HEK293 (cell line): ENCODE results near the gene SLC37A2.

Experiments used
- CTCF ChIA-PET: fragments of 350-600 bp; formaldehyde crosslinking; extraction: SDS; loops from one replicate; lab custom pipeline; 2021; ENCODE audit warnings: antibody characterized with exemption; lab: Yijun Ruan, JAX
- POLR2A ChIA-PET: fragments of 300-600 bp; formaldehyde crosslinking; extraction: SDS; loops from one replicate; lab custom pipeline; 2020; ENCODE audit warnings: antibody characterized with exemption, inconsistent platforms; lab: Yijun Ruan, JAX
- H3K27ac ChIP-seq: fragments of 200-500 bp; sonication (Bioruptor generic); 2 replicates; pipeline ENCODE4 v1.5.1; 2014; ENCODE audit warnings: low read depth, low read length, control low read depth, inconsistent platforms; ENCODE audit errors: extremely low read depth
- H3K36me3 ChIP-seq, 2 experiments: fragments of 200-500 bp in 1 of 2; sonication (Bioruptor generic) in 1 of 2; 1 replicate in 1 of 2; 2 replicates in 1 of 2; pipeline ENCODE4 v1.5.1; 2014 to 2017; ENCODE audit warnings: inconsistent platforms in 2 of 2, low read length in 2 of 2; ENCODE audit not compliant: control insufficient read depth in 2 of 2, insufficient read depth in 1 of 2
- H3K4me1 ChIP-seq: fragments of 200-500 bp; sonication (Bioruptor generic); 2 replicates; pipeline ENCODE4 v1.5.1; 2014; ENCODE audit warnings: mild to moderate bottlenecking, low read length, inconsistent platforms; ENCODE audit not compliant: control insufficient read depth, insufficient read depth
- H3K4me3 ChIP-seq: 2 replicates; pipeline ENCODE4 v1.5.1; 2011; ENCODE audit warnings: low read depth, mild to moderate bottlenecking, control low read depth, low read length, moderate library complexity
- H3K9me3 ChIP-seq: fragments of 200-500 bp; sonication (Bioruptor generic); 2 replicates; pipeline ENCODE4 v1.5.1; 2014; ENCODE audit warnings: low read depth, low read length, inconsistent platforms; ENCODE audit not compliant: control insufficient read depth, insufficient read depth
- KLF16 ChIP-seq: fragments of 450-650 bp; formaldehyde crosslinking; IDR thresholded peaks from 2 replicates; pipeline ENCODE4 v1.5.1; 2017; ENCODE audit warnings: missing biosample characterization, missing genetic modification characterization
- KLF9 ChIP-seq: fragments of 450-650 bp; formaldehyde crosslinking; IDR thresholded peaks from 2 replicates; pipeline ENCODE4 v1.5.1; 2016; ENCODE audit warnings: missing biosample characterization, missing genetic modification characterization, low read depth
- MYNN ChIP-seq: fragments of 450-650 bp; formaldehyde crosslinking; IDR thresholded peaks from 2 replicates; pipeline ENCODE4 v1.5.1; 2016; ENCODE audit warnings: missing biosample characterization, missing genetic modification characterization, borderline replicate concordance
- OSR2 ChIP-seq: fragments of 450-650 bp; formaldehyde crosslinking; IDR thresholded peaks from 2 replicates; pipeline ENCODE4 v1.5.1; 2016; ENCODE audit warnings: missing biosample characterization, missing genetic modification characterization
- ZBTB48 ChIP-seq: fragments of 450-650 bp; formaldehyde crosslinking; IDR thresholded peaks from 2 replicates; pipeline ENCODE4 v1.5.1; 2016; ENCODE audit warnings: missing biosample characterization, missing genetic modification characterization
- ZNF132 ChIP-seq: fragments of 450-650 bp; formaldehyde crosslinking; IDR thresholded peaks from 2 replicates; pipeline ENCODE4 v1.5.1; 2017; ENCODE audit warnings: missing biosample characterization, missing genetic modification characterization, borderline replicate concordance
- ZNF133 ChIP-seq: fragments of 450-650 bp; formaldehyde crosslinking; IDR thresholded peaks from 2 replicates; pipeline ENCODE4 v1.5.1; 2016; ENCODE audit warnings: missing biosample characterization, missing genetic modification characterization
- ZNF350 ChIP-seq: fragments of 450-650 bp; formaldehyde crosslinking; IDR thresholded peaks from 2 replicates; pipeline ENCODE4 v1.5.0; 2017; ENCODE audit warnings: missing biosample characterization, mild to moderate bottlenecking, missing genetic modification characterization
- ZNF473 ChIP-seq: fragments of 450-650 bp; formaldehyde crosslinking; IDR thresholded peaks from 2 replicates; pipeline ENCODE4 v1.5.1; 2017; ENCODE audit warnings: missing biosample characterization, missing genetic modification characterization
- ZNF530 ChIP-seq: fragments of 450-650 bp; formaldehyde crosslinking; IDR thresholded peaks from 2 replicates; pipeline ENCODE4 v1.5.1; 2016; ENCODE audit warnings: low read depth, missing biosample characterization, missing genetic modification characterization
- ZNF555 ChIP-seq: fragments of 450-650 bp; formaldehyde crosslinking; conservative IDR thresholded peaks from 2 replicates; pipeline ENCODE4 v1.5.1; 2017; ENCODE audit warnings: missing biosample characterization, mild to moderate bottlenecking, missing genetic modification characterization, inconsistent platforms
- ZNF558 ChIP-seq: fragments of 450-650 bp; formaldehyde crosslinking; IDR thresholded peaks from 2 replicates; pipeline ENCODE4 v1.5.1; 2016; ENCODE audit warnings: missing biosample characterization, missing genetic modification characterization
- ZNF600 ChIP-seq: fragments of 450-650 bp; formaldehyde crosslinking; IDR thresholded peaks from 2 replicates; pipeline ENCODE4 v1.5.1; 2016; ENCODE audit warnings: missing biosample characterization, missing genetic modification characterization
- ZNF621 ChIP-seq: fragments of 450-650 bp; formaldehyde crosslinking; IDR thresholded peaks from 2 replicates; pipeline ENCODE4 v1.5.1; 2017; ENCODE audit warnings: missing biosample characterization, missing genetic modification characterization
- ZNF623 ChIP-seq: fragments of 450-650 bp; formaldehyde crosslinking; IDR thresholded peaks from 2 replicates; pipeline ENCODE4 v1.5.1; 2016; ENCODE audit warnings: missing biosample characterization, missing genetic modification characterization
- ZXDB ChIP-seq: fragments of 450-650 bp; formaldehyde crosslinking; IDR thresholded peaks from 2 replicates; pipeline ENCODE4 v1.5.1; 2016; ENCODE audit warnings: missing biosample characterization, missing genetic modification characterization
- TF ChIP-seq, protein P1 (sequence below): fragments of 450-650 bp; formaldehyde crosslinking; IDR thresholded peaks from 2 replicates; pipeline ENCODE4 v1.5.1; 2016; ENCODE audit warnings: missing biosample characterization, missing genetic modification characterization
- TF ChIP-seq, protein P2 (sequence below): fragments of 450-650 bp; formaldehyde crosslinking; IDR thresholded peaks from 2 replicates; pipeline ENCODE4 v1.5.1; 2017; ENCODE audit warnings: missing biosample characterization, missing genetic modification characterization
- TF ChIP-seq, protein P3 (sequence below): sonication (generic); formaldehyde crosslinking; IDR thresholded peaks from 2 replicates; pipeline ENCODE4 v1.8.1; 2022; ENCODE audit warnings: mild to moderate bottlenecking, moderate library complexity, missing genetic modification reagents
- TF ChIP-seq, protein P4 (sequence below): fragments of 450-650 bp; formaldehyde crosslinking; IDR thresholded peaks from 2 replicates; pipeline ENCODE4 v1.5.1; 2016; ENCODE audit warnings: missing biosample characterization, missing genetic modification characterization, low read depth

Gene SLC37A2

DNA sequence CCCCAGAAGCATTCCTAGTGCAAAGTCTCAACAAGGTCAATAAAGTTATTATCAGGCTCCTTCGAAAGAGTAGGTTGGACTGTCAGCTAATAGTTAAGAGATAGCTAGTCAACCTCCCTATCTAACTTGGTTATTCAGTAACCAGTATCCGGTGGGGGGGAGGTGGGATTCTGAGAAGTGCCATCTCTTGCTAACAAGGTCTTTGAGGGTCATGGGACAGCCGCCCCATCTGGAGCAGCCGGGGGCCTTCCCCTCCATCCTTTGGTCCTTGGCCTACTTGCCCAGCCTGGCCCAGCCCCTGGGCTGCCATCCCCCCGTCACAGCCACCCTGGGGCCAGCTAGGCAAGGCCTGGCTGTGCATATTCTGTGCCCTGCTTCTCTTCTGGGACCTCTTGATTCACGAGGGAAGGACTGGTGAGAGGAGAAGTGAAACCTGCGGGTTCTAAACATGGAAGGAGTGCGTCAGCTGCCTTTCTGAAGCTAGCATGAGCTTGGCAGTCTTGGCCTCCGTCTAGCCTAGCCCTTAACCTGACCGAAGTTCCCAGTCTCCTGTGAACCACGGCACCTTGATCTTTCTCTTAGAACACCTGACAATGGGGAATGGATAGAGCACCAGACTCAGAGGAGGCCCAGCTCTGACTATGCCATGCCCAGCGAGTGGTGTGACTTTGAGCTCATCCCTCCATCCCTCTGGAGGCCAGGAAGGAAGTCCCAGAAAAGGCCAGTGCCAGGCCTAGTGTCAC, 9.3 kb downstream of the SLC37A2 start (continued):
- TF ChIP-seq OSR2 (no peak), ZXDB (no peak), KLF9 (tag by site-specific recombination) (no peak), ZNF600 (no peak), KLF16 (tag by site-specific recombination) (no peak), ZNF623 (no peak), ZNF558 (tag by site-specific recombination) (no peak)
- TF ChIP-seq, protein P1, sequence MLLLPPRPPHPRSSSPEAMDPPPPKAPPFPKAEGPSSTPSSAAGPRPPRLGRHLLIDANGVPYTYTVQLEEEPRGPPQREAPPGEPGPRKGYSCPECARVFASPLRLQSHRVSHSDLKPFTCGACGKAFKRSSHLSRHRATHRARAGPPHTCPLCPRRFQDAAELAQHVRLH (tag by site-specific recombination): no peak
- TF ChIP-seq, all 188 proteins: peak for 0

DNA sequence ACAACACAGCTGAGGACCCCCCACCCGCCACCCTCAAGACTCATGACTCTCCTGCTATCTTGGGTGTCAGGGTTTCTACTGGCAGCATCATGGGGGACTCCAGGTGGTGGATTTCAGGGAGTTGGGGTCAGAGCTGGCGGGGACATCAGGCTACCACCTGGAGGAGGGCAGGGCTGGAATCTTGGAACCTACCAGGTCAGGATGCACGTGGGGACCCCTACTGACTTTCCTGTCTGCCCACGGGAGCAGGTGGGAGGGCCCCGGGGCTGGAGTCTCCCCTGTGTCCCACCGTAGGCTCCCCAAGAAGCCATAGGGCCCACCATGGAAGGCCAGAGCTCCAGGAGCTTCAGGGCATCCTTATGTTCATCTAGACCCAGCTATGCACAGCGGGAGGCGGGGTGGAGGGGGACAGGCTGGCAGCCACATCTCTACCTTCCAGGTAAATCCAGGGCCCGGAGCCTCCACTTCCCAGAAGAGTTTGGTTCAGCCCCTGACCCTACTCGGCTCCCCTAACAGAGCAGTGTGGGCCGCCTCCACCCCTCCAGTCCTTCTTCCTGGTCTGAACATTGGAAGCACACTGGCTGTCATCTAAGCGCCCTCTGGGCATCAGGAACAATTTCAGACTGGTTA, 10.0 kb downstream of the SLC37A2 start:
- H3K4me1 ChIP-seq: no peaks in the 10 kb centered on the region
- ChIA-PET CTCF (interaction anchor here (0.9 kb wide), 1 partner anchor 18 kb away, joined by 3 read pairs; no protein-coding TSS in a partner anchor), POLR2A (interaction anchor here (0.6 kb wide), 1 partner anchor 1407 kb away, joined by 3 read pairs; no protein-coding TSS in a partner anchor)
- no peak overlapping the region for H3K4me3 ChIP-seq
- no peak overlapping the region for H3K27ac ChIP-seq
- H3K36me3 ChIP-seq: no peaks in the 10 kb centered on the region
- TF ChIP-seq ZNF555 (tag by site-specific recombination) (no peak), ZNF133 (no peak), ZNF621 (tag by site-specific recombination) (no peak), ZNF530 (tag by site-specific recombination) (no peak), ZNF473 (tag by site-specific recombination) (no peak), ZNF350 (no peak), MYNN (tag by site-specific recombination) (no peak), ZNF132 (tag by site-specific recombination) (no peak), ZBTB48 (tag by site-specific recombination) (no peak)
- TF ChIP-seq, protein P2, sequence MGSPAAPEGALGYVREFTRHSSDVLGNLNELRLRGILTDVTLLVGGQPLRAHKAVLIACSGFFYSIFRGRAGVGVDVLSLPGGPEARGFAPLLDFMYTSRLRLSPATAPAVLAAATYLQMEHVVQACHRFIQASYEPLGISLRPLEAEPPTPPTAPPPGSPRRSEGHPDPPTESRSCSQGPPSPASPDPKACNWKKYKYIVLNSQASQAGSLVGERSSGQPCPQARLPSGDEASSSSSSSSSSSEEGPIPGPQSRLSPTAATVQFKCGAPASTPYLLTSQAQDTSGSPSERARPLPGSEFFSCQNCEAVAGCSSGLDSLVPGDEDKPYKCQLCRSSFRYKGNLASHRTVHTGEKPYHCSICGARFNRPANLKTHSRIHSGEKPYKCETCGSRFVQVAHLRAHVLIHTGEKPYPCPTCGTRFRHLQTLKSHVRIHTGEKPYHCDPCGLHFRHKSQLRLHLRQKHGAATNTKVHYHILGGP: no peak
- TF ChIP-seq, protein P3, sequence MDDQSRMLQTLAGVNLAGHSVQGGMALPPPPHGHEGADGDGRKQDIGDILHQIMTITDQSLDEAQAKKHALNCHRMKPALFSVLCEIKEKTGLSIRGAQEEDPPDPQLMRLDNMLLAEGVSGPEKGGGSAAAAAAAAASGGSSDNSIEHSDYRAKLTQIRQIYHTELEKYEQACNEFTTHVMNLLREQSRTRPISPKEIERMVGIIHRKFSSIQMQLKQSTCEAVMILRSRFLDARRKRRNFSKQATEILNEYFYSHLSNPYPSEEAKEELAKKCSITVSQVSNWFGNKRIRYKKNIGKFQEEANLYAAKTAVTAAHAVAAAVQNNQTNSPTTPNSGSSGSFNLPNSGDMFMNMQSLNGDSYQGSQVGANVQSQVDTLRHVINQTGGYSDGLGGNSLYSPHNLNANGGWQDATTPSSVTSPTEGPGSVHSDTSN (CRISPR knock-in tag): no peak
- TF ChIP-seq, protein P4, sequence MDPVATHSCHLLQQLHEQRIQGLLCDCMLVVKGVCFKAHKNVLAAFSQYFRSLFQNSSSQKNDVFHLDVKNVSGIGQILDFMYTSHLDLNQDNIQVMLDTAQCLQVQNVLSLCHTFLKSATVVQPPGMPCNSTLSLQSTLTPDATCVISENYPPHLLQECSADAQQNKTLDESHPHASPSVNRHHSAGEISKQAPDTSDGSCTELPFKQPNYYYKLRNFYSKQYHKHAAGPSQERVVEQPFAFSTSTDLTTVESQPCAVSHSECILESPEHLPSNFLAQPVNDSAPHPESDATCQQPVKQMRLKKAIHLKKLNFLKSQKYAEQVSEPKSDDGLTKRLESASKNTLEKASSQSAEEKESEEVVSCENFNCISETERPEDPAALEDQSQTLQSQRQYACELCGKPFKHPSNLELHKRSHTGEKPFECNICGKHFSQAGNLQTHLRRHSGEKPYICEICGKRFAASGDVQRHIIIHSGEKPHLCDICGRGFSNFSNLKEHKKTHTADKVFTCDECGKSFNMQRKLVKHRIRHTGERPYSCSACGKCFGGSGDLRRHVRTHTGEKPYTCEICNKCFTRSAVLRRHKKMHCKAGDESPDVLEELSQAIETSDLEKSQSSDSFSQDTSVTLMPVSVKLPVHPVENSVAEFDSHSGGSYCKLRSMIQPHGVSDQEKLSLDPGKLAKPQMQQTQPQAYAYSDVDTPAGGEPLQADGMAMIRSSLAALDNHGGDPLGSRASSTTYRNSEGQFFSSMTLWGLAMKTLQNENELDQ (tag by site-specific recombination): no peak
- TF ChIP-seq, all 188 proteins: peak for 0
- H3K9me3 ChIP-seq: no peaks in the 10 kb centered on the region
